GM18505 (cell line): ENCODE data around the gene ZNF768.
"Not testable (repeated sequence)": the region's sequence is repeated elsewhere in the genome, so short reads cannot be mapped to it uniquely, and the experiment has no call there.

Experiments used
- ATAC-seq: cut with Tn5 transposase; IDR thresholded peaks from one replicate; pipeline ENCODE4 v1.9.1; 2021; ENCODE audit not compliant: unreplicated experiment
- POLR2A ChIP-seq: IDR thresholded peaks from 4 replicates; pipeline ENCODE4 v1.6.1; 2011; ENCODE audit warnings: borderline replicate concordance; ENCODE audit not compliant: insufficient read depth, insufficient read length; ENCODE audit errors: extremely low read depth

The ZNF768 gene

GRCh38 chr16:30522702-30523463 is 3.5 kb downstream of the ZNF768 start:
- TF ChIP-seq POLR2A = peak; percentile 22
- ATAC-seq = not testable (repeated sequence)

- TF ChIP-seq POLR2A = no peak
- ATAC-seq = no peak
Measured at GRCh38 chr16:30521873-30522641, 4.3 kb downstream of the ZNF768 start.

GRCh38 chr16:30521476-30521872 is 4.9 kb downstream of the ZNF768 start:
- no peak for TF ChIP-seq POLR2A
- no peak for ATAC-seq

GRCh38 chr16:30519120-30520049 is 7.0 kb downstream of the ZNF768 start:
- ATAC-seq = no peak
- TF ChIP-seq POLR2A = no peak

GRCh38 chr16:30518552-30518951 is 7.8 kb downstream of the ZNF768 start:
- no peak for TF ChIP-seq POLR2A
- no peak for ATAC-seq

GRCh38 chr16:30515275-30515674 is 11.1 kb downstream of the ZNF768 start:
- ATAC-seq = no peak
- no peak for TF ChIP-seq POLR2A

- ATAC-seq = no peak
- no peak for TF ChIP-seq POLR2A
Measured at GRCh38 chr16:30511509-30511908, 14.9 kb downstream of the ZNF768 start.

- no peak for ATAC-seq
- no peak for TF ChIP-seq POLR2A
Measured at GRCh38 chr16:30510376-30510938, 15.9 kb downstream of the ZNF768 start.

GRCh38 chr16:30509081-30509765 is 17.1 kb downstream of the ZNF768 start:
- TF ChIP-seq POLR2A = no peak
- ATAC-seq = no peak

GRCh38 chr16:30503403-30504296 is 22.7 kb downstream of the ZNF768 start:
- TF ChIP-seq POLR2A = no peak
- no peak for ATAC-seq

- no peak for TF ChIP-seq POLR2A
- no peak for ATAC-seq
Measured at GRCh38 chr16:30499284-30499683, 27.1 kb downstream of the ZNF768 start.
